ENCODE data around the gene PCCA.

GRCh38 chr13:100209857-100210825 is 121.2 kb downstream of the PCCA start:
- TF ChIP-seq CTCF (IDR thresholded peaks at IDR 0.05), result no peak
- TF ChIP-seq POLR2A (IDR thresholded peaks at IDR 0.05), result no peak
